H1 (cell line): ENCODE measurements around the gene ATP5ME.

Source experiments
- BACH1 ChIP-seq: IDR thresholded peaks from 2 replicates; pipeline ENCODE4 v1.6.1; 2012; ENCODE audit warnings: low read length, improper control_type of control experiment
- CBX5 ChIP-seq: fragments of 300-800, 300-1000 bp; sonication (generic); IDR thresholded peaks from 2 replicates; pipeline ENCODE4 v1.7.1; 2016; ENCODE audit warnings: antibody characterized with exemption, low read length, low read depth
- CEBPB ChIP-seq: IDR thresholded peaks from 2 replicates; pipeline ENCODE4 v1.6.1; 2012; ENCODE audit warnings: low read depth, low read length
- CHD1 ChIP-seq: IDR thresholded peaks from 2 replicates; pipeline ENCODE4 v1.6.1; 2012; ENCODE audit warnings: low read depth, low read length, improper control_type of control experiment
- CTCF ChIP-seq, 3 experiments: IDR thresholded peaks; 1 replicate in 2 of 3; 2 replicates in 1 of 3; pipeline versions ENCODE4 v1.5.1 to v1.6.1; 2011; ENCODE audit warnings: low read length in 3 of 3, mild to moderate bottlenecking in 3 of 3, inconsistent platforms in 2 of 3, low read depth in 1 of 3, moderate library complexity in 1 of 3; ENCODE audit not compliant: insufficient read depth in 1 of 3; ENCODE audit errors: control extremely low read depth in 1 of 3
- EZH2 ChIP-seq: fragments of 200-600 bp; sonication (generic); IDR thresholded peaks from 2 replicates; pipeline ENCODE4 v1.7.1; 2012; ENCODE audit warnings: low read depth, mild to moderate bottlenecking, moderate library complexity, low read length, inconsistent platforms; ENCODE audit not compliant: severe bottlenecking
- HDAC6 ChIP-seq: IDR thresholded peaks from one replicate; pipeline ENCODE4 v1.7.1; 2012; ENCODE audit warnings: low read depth, mild to moderate bottlenecking, inconsistent platforms, low read length, moderate library complexity
- POLR2A ChIP-seq, 2 experiments: IDR thresholded peaks; 1 replicate in 1 of 2; 2 replicates in 1 of 2; pipeline ENCODE4 v1.6.1; 2011; ENCODE audit warnings: low read depth in 2 of 2, low read length in 2 of 2, mild to moderate bottlenecking in 2 of 2; ENCODE audit errors: control extremely low read depth in 1 of 2
- POLR2AphosphoS5 ChIP-seq: IDR thresholded peaks from 2 replicates; pipeline ENCODE4 v1.6.1; 2011; ENCODE audit warnings: low read depth, low read length
- SP1 ChIP-seq: IDR thresholded peaks from 2 replicates; pipeline ENCODE4 v1.6.1; 2011; ENCODE audit warnings: low read depth, low read length
- SRF ChIP-seq: IDR thresholded peaks from 2 replicates; pipeline ENCODE4 v1.6.1; 2011; ENCODE audit warnings: mild to moderate bottlenecking, low read depth, low read length, moderate library complexity
- TEAD4 ChIP-seq: IDR thresholded peaks from 2 replicates; pipeline ENCODE4 v1.6.1; 2012; ENCODE audit warnings: low read depth, low read length, inconsistent platforms, mixed read lengths
- USF2 ChIP-seq: IDR thresholded peaks from 2 replicates; pipeline ENCODE4 v1.6.1; 2011; ENCODE audit warnings: low read length, improper control_type of control experiment
- ZNF274 ChIP-seq: IDR thresholded peaks from 2 replicates; pipeline ENCODE4 v1.7.0; 2012; ENCODE audit warnings: low read length, borderline replicate concordance; ENCODE audit errors: extremely low read depth

- TF ChIP-seq POLR2AphosphoS5 = no peak
- no peak for TF ChIP-seq HDAC6
- TF ChIP-seq CBX5 = no peak
- TF ChIP-seq CEBPB = no peak
- no peak for TF ChIP-seq ZNF274
- no peak for TF ChIP-seq USF2
- no peak for TF ChIP-seq SP1
- TF ChIP-seq CTCF (IDR thresholded peaks at IDR 0.05; ENCODE audit: control extremely low read depth in 1 of 3, insufficient read depth in 1 of 3, low read depth in 1 of 3, low read length in 3 of 3) = no peak
- TF ChIP-seq SRF = no peak
- no peak for TF ChIP-seq TEAD4
- no peak for TF ChIP-seq CHD1
- TF ChIP-seq EZH2 = no peak
- no peak for TF ChIP-seq POLR2A (IDR thresholded peaks at IDR 0.05; ENCODE audit: control extremely low read depth in 1 of 2, low read depth in 2 of 2, low read length in 2 of 2)
- no peak for TF ChIP-seq BACH1
Measured at GRCh38 chr4:660401-660800, 13.7 kb downstream of the ATP5ME start.
